WTC11 (cell line): ENCODE measurements around the gene RPTOR.

Experiments used
- CTCF ChIP-seq: fragments of 200-600 bp; IDR thresholded peaks from 2 replicates; pipeline ENCODE4 v1.8.0; 2022; ENCODE audit warnings: antibody characterized with exemption
- EMX1 ChIP-seq: fragments of 250-450 bp; sonication (Bioruptor Pico); IDR thresholded peaks from 2 replicates; pipeline ENCODE4 v1.8.0; 2021; ENCODE audit warnings: mild to moderate bottlenecking
- IRF2 ChIP-seq: sonication (generic); formaldehyde crosslinking; IDR thresholded peaks from 2 replicates; pipeline ENCODE4 v1.8.0; 2022; ENCODE audit warnings: low read depth, missing genetic modification reagents, borderline replicate concordance
- MAX ChIP-seq: sonication (generic); formaldehyde crosslinking; IDR thresholded peaks from 2 replicates; pipeline ENCODE4 v1.8.0; 2022; ENCODE audit warnings: mild to moderate bottlenecking, missing genetic modification reagents
- TP53 ChIP-seq: sonication (generic); formaldehyde crosslinking; IDR thresholded peaks from 2 replicates; pipeline ENCODE4 v1.8.1; 2023; ENCODE audit warnings: mild to moderate bottlenecking, missing genetic modification reagents
- ZNF263 ChIP-seq: sonication (generic); formaldehyde crosslinking; IDR thresholded peaks from 2 replicates; pipeline ENCODE4 v1.8.1; 2022; ENCODE audit warnings: low read depth, mild to moderate bottlenecking, moderate library complexity, missing genetic modification reagents
- ZNF281 ChIP-seq: sonication (generic); formaldehyde crosslinking; IDR thresholded peaks from 2 replicates; pipeline ENCODE4 v1.8.0; 2023; ENCODE audit warnings: mild to moderate bottlenecking, missing genetic modification reagents
- ZNF425 ChIP-seq: fragments of 250-450 bp; sonication (Bioruptor Pico); conservative IDR thresholded peaks from 2 replicates; pipeline ENCODE4 v1.9.0; 2021; ENCODE audit warnings: mild to moderate bottlenecking

- TF ChIP-seq ZNF281 (CRISPR knock-in tag) (no peak), IRF2 (no peak), EMX1 (CRISPR knock-in tag) (no peak), CTCF (no peak), MAX (no peak), ZNF425 (CRISPR knock-in tag) (no peak), TP53 (no peak), ZNF263 (no peak)
Observed at GRCh38 chr17:80712606-80713005, 168.0 kb downstream of the RPTOR start.
